Mucosa of rectum (tissue), 2 donors: ENCODE results near the gene CCNL1.
A peak's percentile ranks its signal among the peaks of the same experiment; 100 is the strongest.
"Not testable (repeated sequence)": the region's sequence is repeated elsewhere in the genome, so short reads cannot be mapped to it uniquely, and the experiment has no call there.

ENCODE experiments used
- H3K27ac ChIP-seq, 2 donors: one replicate each; pipeline ENCODE4 v1.7.0; 2013; ENCODE audit warnings: inconsistent platforms in 2 of 2, low read depth in 2 of 2, low read length in 2 of 2
- H3K27me3 ChIP-seq, 2 donors: one replicate each; pipeline ENCODE4 v1.7.0; 2013; ENCODE audit warnings: low read length in 2 of 2; ENCODE audit not compliant: control insufficient read depth in 2 of 2, insufficient read depth in 2 of 2
- H3K36me3 ChIP-seq, 2 donors: one replicate each; pipeline ENCODE4 v1.7.0; 2013; ENCODE audit warnings: low read length in 2 of 2; ENCODE audit not compliant: control insufficient read depth in 2 of 2, insufficient read depth in 2 of 2
- H3K4me1 ChIP-seq, 2 donors: one replicate each; pipeline ENCODE4 v1.7.0; 2013; ENCODE audit warnings: low read length in 2 of 2, mild to moderate bottlenecking in 1 of 2; ENCODE audit not compliant: control insufficient read depth in 2 of 2, insufficient read depth in 2 of 2
- H3K4me3 ChIP-seq, 2 donors: one replicate each; pipeline ENCODE4 v1.7.0; 2013; ENCODE audit warnings: low read length in 2 of 2
- H3K9ac ChIP-seq, 2 donors: one replicate each; pipeline ENCODE4 v1.7.0; 2013; ENCODE audit warnings: low read length in 2 of 2, low read depth in 1 of 2, mild to moderate bottlenecking in 1 of 2
- H3K9me3 ChIP-seq, 2 donors: one replicate each; pipeline ENCODE4 v1.7.0; 2013; ENCODE audit warnings: low read length in 2 of 2; ENCODE audit not compliant: control insufficient read depth in 2 of 2
- donor health status: healthy.
- donor health status: Normal muscosa, but diverticular disease.

Gene CCNL1

GRCh38 chr3:157107644-157108133 is 52.3 kb downstream of the CCNL1 start:
- Histone ChIP-seq H3K4me1 (peaks cover 11 to 18% of the 10 kb centered on the region in 2 donors), H3K27me3 (no peaks in the 10 kb centered on the region), H3K4me3 (no peak overlapping the region), H3K27ac (peak overlapping the region in 1 of 2 donors; percentile 25), H3K9ac (no peak overlapping the region), H3K36me3 (no peaks in the 10 kb centered on the region), H3K9me3 (no peaks in the 10 kb centered on the region)

GRCh38 chr3:157107037-157107436 is 52.9 kb downstream of the CCNL1 start:
- H3K27me3 ChIP-seq = no peaks in the 10 kb centered on the region
- no peaks in the 10 kb centered on the region for H3K9me3 ChIP-seq
- no peak overlapping the region for H3K4me3 ChIP-seq
- no peak overlapping the region for H3K9ac ChIP-seq
- H3K36me3 ChIP-seq = no peaks in the 10 kb centered on the region
- peaks cover 11 to 18% of the 10 kb centered on the region in 2 donors for H3K4me1 ChIP-seq
- peak overlapping the region; percentile 3 to 25 for H3K27ac ChIP-seq

GRCh38 chr3:157104928-157105652 is 54.9 kb downstream of the CCNL1 start:
- Histone ChIP-seq H3K36me3 (no peaks in the 10 kb centered on the region), H3K9ac (no peak overlapping the region), H3K4me3 (no peak overlapping the region), H3K27me3 (no peaks in the 10 kb centered on the region), H3K4me1 (peaks cover 11 to 18% of the 10 kb centered on the region in 2 donors), H3K27ac (peak overlapping the region in 1 of 2 donors; percentile 43), H3K9me3 (no peaks in the 10 kb centered on the region)

GRCh38 chr3:157104521-157104920 is 55.4 kb downstream of the CCNL1 start:
- Histone ChIP-seq H3K9ac (no peak overlapping the region), H3K4me1 (peaks cover 11 to 18% of the 10 kb centered on the region in 2 donors), H3K9me3 (no peaks in the 10 kb centered on the region), H3K4me3 (no peak overlapping the region), H3K27ac (peak overlapping the region in 1 of 2 donors; percentile 43), H3K27me3 (no peaks in the 10 kb centered on the region), H3K36me3 (no peaks in the 10 kb centered on the region)

- Histone ChIP-seq H3K27ac (peak overlapping the region; percentile 0 to 38), H3K9ac (no peak overlapping the region), H3K36me3 (no peaks in the 10 kb centered on the region), H3K4me3 (no peak overlapping the region), H3K9me3 (no peaks in the 10 kb centered on the region), H3K27me3 (no peaks in the 10 kb centered on the region), H3K4me1 (peaks cover 11 to 18% of the 10 kb centered on the region in 2 donors)
These were observed 56.1 kb downstream of the CCNL1 start for GRCh38 chr3:157103860-157104259.

GRCh38 chr3:157103280-157103679 is 56.7 kb downstream of the CCNL1 start:
- Histone ChIP-seq H3K9ac (no peak overlapping the region), H3K36me3 (no peaks in the 10 kb centered on the region), H3K27ac (peak overlapping the region in 1 of 2 donors; percentile 38), H3K4me3 (no peak overlapping the region), H3K9me3 (no peaks in the 10 kb centered on the region), H3K27me3 (no peaks in the 10 kb centered on the region), H3K4me1 (peaks cover 12 to 18% of the 10 kb centered on the region in 2 donors)

GRCh38 chr3:157102595-157102994 is 57.4 kb downstream of the CCNL1 start:
- H3K36me3 ChIP-seq, H3K9me3 ChIP-seq, H3K9ac ChIP-seq, H3K27me3 ChIP-seq, H3K27ac ChIP-seq, H3K4me3 ChIP-seq: not testable (repeated sequence)
- H3K4me1 ChIP-seq = peaks cover 13 to 18% of the 10 kb centered on the region in 2 donors

GRCh38 chr3:157102098-157102497 is 57.8 kb downstream of the CCNL1 start:
- Histone ChIP-seq H3K27me3 (no peaks in the 10 kb centered on the region), H3K9me3 (no peaks in the 10 kb centered on the region), H3K36me3 (no peaks in the 10 kb centered on the region), H3K4me1 (peaks cover 13 to 18% of the 10 kb centered on the region in 2 donors), H3K9ac (no peak overlapping the region), H3K4me3 (no peak overlapping the region), H3K27ac (no peak overlapping the region)

- no peaks in the 10 kb centered on the region for H3K27me3 ChIP-seq
- H3K4me1 ChIP-seq = peaks cover 10 to 18% of the 10 kb centered on the region in 2 donors
- no peaks in the 10 kb centered on the region for H3K36me3 ChIP-seq
- no peak overlapping the region for H3K27ac ChIP-seq
- H3K9me3 ChIP-seq = no peaks in the 10 kb centered on the region
- H3K9ac ChIP-seq = no peak overlapping the region
- no peak overlapping the region for H3K4me3 ChIP-seq
These were observed 58.5 kb downstream of the CCNL1 start for GRCh38 chr3:157101486-157101885.

GRCh38 chr3:157100608-157101396 is 59.1 kb downstream of the CCNL1 start:
- peaks cover 10 to 18% of the 10 kb centered on the region in 2 donors for H3K4me1 ChIP-seq
- no peaks in the 10 kb centered on the region for H3K36me3 ChIP-seq
- no peaks in the 10 kb centered on the region for H3K27me3 ChIP-seq
- no peaks in the 10 kb centered on the region for H3K9me3 ChIP-seq
- no peak overlapping the region for H3K27ac ChIP-seq
- H3K9ac ChIP-seq = no peak overlapping the region
- H3K4me3 ChIP-seq = no peak overlapping the region
